ENCODE measurements around the gene FANCG. TPM values are rescaled to one million over a fixed set of nuclear protein-coding genes. Genes with fewer than 3 reads are reported as not detected.

The FANCG gene
- total RNA-seq, 4 donors from 2014 or later, result 14.4 to 40.4 (median 22.2) TPM

- H3K4me3 ChIP-seq, result peak overlapping the region; percentile 72 to 100 (median 84)
- H3K36me3 ChIP-seq, result peaks cover 0 to 24% (median 3%) of the 10 kb centered on the region in 3 donors
- TF ChIP-seq POLR2A (IDR thresholded peaks at IDR 0.05), result no peak
- no peak for TF ChIP-seq CTCF (IDR thresholded peaks at IDR 0.05)
- H3K27ac ChIP-seq, result peak overlapping the region; percentile 97 to 100 (median 100)
- peaks cover 4 to 32% (median 14%) of the 10 kb centered on the region in 4 donors for H3K4me1 ChIP-seq
- no peak for DNase-seq
- no peaks in the 10 kb centered on the region for H3K27me3 ChIP-seq
- H3K9me3 ChIP-seq, result no peaks in the 10 kb centered on the region
These were observed 8.6 kb downstream of the FANCG start for GRCh38 chr9:35070823-35071813.

GRCh38 chr9:35069020-35069419 is 10.7 kb downstream of the FANCG start:
- H3K4me3 ChIP-seq, result no peak overlapping the region
- H3K36me3 ChIP-seq, result peaks cover 0 to 45% (median 3%) of the 10 kb centered on the region in 3 donors
- H3K4me1 ChIP-seq, result peaks cover 4 to 32% (median 14%) of the 10 kb centered on the region in 4 donors
- H3K27ac ChIP-seq, result no peak overlapping the region
- no peak for DNase-seq
- H3K27me3 ChIP-seq, result no peaks in the 10 kb centered on the region
- no peaks in the 10 kb centered on the region for H3K9me3 ChIP-seq
- TF ChIP-seq POLR2A (IDR thresholded peaks at IDR 0.05) (no peak), CTCF (IDR thresholded peaks at IDR 0.05) (no peak)

- H3K4me1 ChIP-seq, result peaks cover 4 to 32% (median 14%) of the 10 kb centered on the region in 4 donors
- TF ChIP-seq CTCF (IDR thresholded peaks at IDR 0.05), result no peak
- TF ChIP-seq POLR2A (IDR thresholded peaks at IDR 0.05), result no peak
- no peak overlapping the region for H3K4me3 ChIP-seq
- H3K9me3 ChIP-seq, result no peaks in the 10 kb centered on the region
- H3K27ac ChIP-seq, result no peak overlapping the region
- no peak for DNase-seq
- H3K27me3 ChIP-seq, result no peaks in the 10 kb centered on the region
- peaks cover 0 to 64% (median 6%) of the 10 kb centered on the region in 3 donors for H3K36me3 ChIP-seq
These were observed 12.7 kb downstream of the FANCG start for GRCh38 chr9:35067056-35067455.

- H3K4me3 ChIP-seq, result no peak overlapping the region
- no peak for TF ChIP-seq POLR2A (IDR thresholded peaks at IDR 0.05)
- H3K36me3 ChIP-seq, result peaks cover 0 to 100% (median 8%) of the 10 kb centered on the region in 3 donors
- H3K4me1 ChIP-seq, result no peaks in the 10 kb centered on the region
- no peak overlapping the region for H3K27ac ChIP-seq
- no peaks in the 10 kb centered on the region for H3K9me3 ChIP-seq
- DNase-seq, result peak in 1 of 3 donors; percentile 46
- H3K27me3 ChIP-seq, result no peaks in the 10 kb centered on the region
These were observed 19.1 kb downstream of the FANCG start for GRCh38 chr9:35060548-35061207.

GRCh38 chr9:35059438-35059837 is 20.3 kb downstream of the FANCG start:
- Histone ChIP-seq H3K27me3 (no peaks in the 10 kb centered on the region), H3K36me3 (peaks cover 0 to 100% (median 8%) of the 10 kb centered on the region in 3 donors), H3K9me3 (no peaks in the 10 kb centered on the region), H3K27ac (no peak overlapping the region), H3K4me3 (no peak overlapping the region), H3K4me1 (no peaks in the 10 kb centered on the region)
- no peak for DNase-seq
- TF ChIP-seq CTCF (IDR thresholded peaks at IDR 0.05) (no peak), POLR2A (IDR thresholded peaks at IDR 0.05) (no peak)

- no peaks in the 10 kb centered on the region for H3K9me3 ChIP-seq
- H3K36me3 ChIP-seq, result peaks cover 0 to 99% (median 7%) of the 10 kb centered on the region in 3 donors
These were observed 22.5 kb downstream of the FANCG start for GRCh38 chr9:35057271-35057620.

More at GRCh38 chr9:35057271-35057620, 22.5 kb downstream of the FANCG start:
- Histone ChIP-seq H3K4me3 (no peak overlapping the region), H3K4me1 (no peaks in the 10 kb centered on the region), H3K27ac (no peak overlapping the region), H3K27me3 (no peaks in the 10 kb centered on the region)
- no peak for TF ChIP-seq CTCF (IDR thresholded peaks at IDR 0.05)
- TF ChIP-seq POLR2A (IDR thresholded peaks at IDR 0.05), result no peak
- no peak for DNase-seq
